Measurements from ENCODE around the gene ACBD6.
"Not testable (repeated sequence)": the region's sequence is repeated elsewhere in the genome, so short reads cannot be mapped to it uniquely, and the experiment has no call there.

Gene ACBD6

GRCh38 chr1:180482425-180483275 is 19.7 kb downstream of the ACBD6 start:
- H3K27ac ChIP-seq (ENCODE audit: low read depth, low read length): no peak overlapping the region

GRCh38 chr1:180470031-180470430 is 32.3 kb downstream of the ACBD6 start:
- Histone ChIP-seq H3K9me3 (ENCODE audit: low read length) (no peaks in the 10 kb centered on the region), H3K36me3 (ENCODE audit: insufficient read depth, low read length) (no peaks in the 10 kb centered on the region), H3K27ac (ENCODE audit: low read depth, low read length) (no peak overlapping the region), H3K9ac (ENCODE audit: low read length) (no peak overlapping the region), H3K27me3 (ENCODE audit: control insufficient read depth in 1 of 2, insufficient read depth in 2 of 2, low read length in 2 of 2) (no peaks in the 10 kb centered on the region), H3K4me1 (ENCODE audit: insufficient read depth, low read length) (no peaks in the 10 kb centered on the region), H3K4me3 (ENCODE audit: low read depth in 1 of 2, low read length in 2 of 2) (no peak overlapping the region)

More at GRCh38 chr1:180482425-180483275, 19.7 kb downstream of the ACBD6 start:
- Histone ChIP-seq H3K36me3 (ENCODE audit: insufficient read depth, low read length) (peaks cover 12% of the 10 kb centered on the region), H3K27me3 (ENCODE audit: control insufficient read depth in 1 of 2, insufficient read depth in 2 of 2, low read length in 2 of 2) (no peaks in the 10 kb centered on the region), H3K4me1 (ENCODE audit: insufficient read depth, low read length) (no peaks in the 10 kb centered on the region), H3K4me3 (ENCODE audit: low read depth in 1 of 2, low read length in 2 of 2) (no peak overlapping the region), H3K9me3 (ENCODE audit: low read length) (no peaks in the 10 kb centered on the region), H3K9ac (ENCODE audit: low read length) (no peak overlapping the region)

GRCh38 chr1:180468311-180468710 is 34.1 kb downstream of the ACBD6 start:
- Histone ChIP-seq H3K4me3 (ENCODE audit: low read depth in 1 of 2, low read length in 2 of 2) (no peak overlapping the region), H3K4me1 (ENCODE audit: insufficient read depth, low read length) (no peaks in the 10 kb centered on the region), H3K9ac (ENCODE audit: low read length) (no peak overlapping the region), H3K27me3 (ENCODE audit: control insufficient read depth in 1 of 2, insufficient read depth in 2 of 2, low read length in 2 of 2) (no peaks in the 10 kb centered on the region), H3K9me3 (ENCODE audit: low read length) (no peaks in the 10 kb centered on the region), H3K27ac (ENCODE audit: low read depth, low read length) (no peak overlapping the region), H3K36me3 (ENCODE audit: insufficient read depth, low read length) (no peaks in the 10 kb centered on the region)

GRCh38 chr1:180462102-180462501 is 40.3 kb downstream of the ACBD6 start:
- H3K9ac ChIP-seq (ENCODE audit: low read length): no peak overlapping the region
- no peaks in the 10 kb centered on the region for H3K27me3 ChIP-seq (ENCODE audit: control insufficient read depth in 1 of 2, insufficient read depth in 2 of 2, low read length in 2 of 2)
- no peaks in the 10 kb centered on the region for H3K4me1 ChIP-seq (ENCODE audit: insufficient read depth, low read length)
- H3K36me3 ChIP-seq (ENCODE audit: insufficient read depth, low read length): no peaks in the 10 kb centered on the region
- no peak overlapping the region for H3K4me3 ChIP-seq (ENCODE audit: low read depth in 1 of 2, low read length in 2 of 2)
- no peaks in the 10 kb centered on the region for H3K9me3 ChIP-seq (ENCODE audit: low read length)
- H3K27ac ChIP-seq (ENCODE audit: low read depth, low read length): no peak overlapping the region

- not testable (repeated sequence) for H3K4me3 ChIP-seq (ENCODE audit: low read depth in 1 of 2, low read length in 2 of 2); H3K27me3 ChIP-seq (ENCODE audit: control insufficient read depth in 1 of 2, insufficient read depth in 2 of 2, low read length in 2 of 2); H3K36me3 ChIP-seq (ENCODE audit: insufficient read depth, low read length); H3K9me3 ChIP-seq (ENCODE audit: low read length); H3K27ac ChIP-seq (ENCODE audit: low read depth, low read length); H3K4me1 ChIP-seq (ENCODE audit: insufficient read depth, low read length); H3K9ac ChIP-seq (ENCODE audit: low read length)
Observed at GRCh38 chr1:180461682-180462081, 40.7 kb downstream of the ACBD6 start.

- Histone ChIP-seq H3K27ac (ENCODE audit: low read depth, low read length) (no peak overlapping the region), H3K4me3 (ENCODE audit: low read depth in 1 of 2, low read length in 2 of 2) (no peak overlapping the region), H3K27me3 (ENCODE audit: control insufficient read depth in 1 of 2, insufficient read depth in 2 of 2, low read length in 2 of 2) (no peaks in the 10 kb centered on the region), H3K36me3 (ENCODE audit: insufficient read depth, low read length) (no peaks in the 10 kb centered on the region), H3K4me1 (ENCODE audit: insufficient read depth, low read length) (no peaks in the 10 kb centered on the region), H3K9me3 (ENCODE audit: low read length) (no peaks in the 10 kb centered on the region), H3K9ac (ENCODE audit: low read length) (no peak overlapping the region)
Observed at GRCh38 chr1:180458807-180459206, 43.6 kb downstream of the ACBD6 start.

GRCh38 chr1:180456191-180456590 is 46.2 kb downstream of the ACBD6 start:
- Histone ChIP-seq H3K9me3 (ENCODE audit: low read length) (no peaks in the 10 kb centered on the region), H3K9ac (ENCODE audit: low read length) (no peak overlapping the region), H3K27ac (ENCODE audit: low read depth, low read length) (no peak overlapping the region), H3K4me1 (ENCODE audit: insufficient read depth, low read length) (no peaks in the 10 kb centered on the region), H3K4me3 (ENCODE audit: low read depth in 1 of 2, low read length in 2 of 2) (no peak overlapping the region), H3K36me3 (ENCODE audit: insufficient read depth, low read length) (no peaks in the 10 kb centered on the region), H3K27me3 (ENCODE audit: control insufficient read depth in 1 of 2, insufficient read depth in 2 of 2, low read length in 2 of 2) (no peaks in the 10 kb centered on the region)

GRCh38 chr1:180451504-180451903 is 50.9 kb downstream of the ACBD6 start:
- H3K27me3 ChIP-seq (ENCODE audit: control insufficient read depth in 1 of 2, insufficient read depth in 2 of 2, low read length in 2 of 2): no peaks in the 10 kb centered on the region
- no peak overlapping the region for H3K4me3 ChIP-seq (ENCODE audit: low read depth in 1 of 2, low read length in 2 of 2)
- no peak overlapping the region for H3K9ac ChIP-seq (ENCODE audit: low read length)
- H3K4me1 ChIP-seq (ENCODE audit: insufficient read depth, low read length): no peaks in the 10 kb centered on the region
- no peak overlapping the region for H3K27ac ChIP-seq (ENCODE audit: low read depth, low read length)
- H3K9me3 ChIP-seq (ENCODE audit: low read length): no peaks in the 10 kb centered on the region
- no peaks in the 10 kb centered on the region for H3K36me3 ChIP-seq (ENCODE audit: insufficient read depth, low read length)

GRCh38 chr1:180444522-180444921 is 57.9 kb downstream of the ACBD6 start:
- H3K9ac ChIP-seq (ENCODE audit: low read length): no peak overlapping the region
- no peaks in the 10 kb centered on the region for H3K36me3 ChIP-seq (ENCODE audit: insufficient read depth, low read length)
- no peaks in the 10 kb centered on the region for H3K27me3 ChIP-seq (ENCODE audit: control insufficient read depth in 1 of 2, insufficient read depth in 2 of 2, low read length in 2 of 2)
- H3K9me3 ChIP-seq (ENCODE audit: low read length): no peaks in the 10 kb centered on the region
- no peak overlapping the region for H3K4me3 ChIP-seq (ENCODE audit: low read depth in 1 of 2, low read length in 2 of 2)
- H3K4me1 ChIP-seq (ENCODE audit: insufficient read depth, low read length): no peaks in the 10 kb centered on the region
- H3K27ac ChIP-seq (ENCODE audit: low read depth, low read length): no peak overlapping the region

GRCh38 chr1:180440335-180440734 is 62.0 kb downstream of the ACBD6 start:
- no peak overlapping the region for H3K9ac ChIP-seq (ENCODE audit: low read length)
- H3K4me1 ChIP-seq (ENCODE audit: insufficient read depth, low read length): no peaks in the 10 kb centered on the region
- no peaks in the 10 kb centered on the region for H3K9me3 ChIP-seq (ENCODE audit: low read length)
- H3K4me3 ChIP-seq (ENCODE audit: low read depth in 1 of 2, low read length in 2 of 2): no peak overlapping the region
- no peaks in the 10 kb centered on the region for H3K36me3 ChIP-seq (ENCODE audit: insufficient read depth, low read length)
- H3K27ac ChIP-seq (ENCODE audit: low read depth, low read length): no peak overlapping the region
- H3K27me3 ChIP-seq (ENCODE audit: control insufficient read depth in 1 of 2, insufficient read depth in 2 of 2, low read length in 2 of 2): no peaks in the 10 kb centered on the region

- no peak overlapping the region for H3K9ac ChIP-seq (ENCODE audit: low read length)
- H3K27ac ChIP-seq (ENCODE audit: low read depth, low read length): no peak overlapping the region
- H3K27me3 ChIP-seq (ENCODE audit: control insufficient read depth in 1 of 2, insufficient read depth in 2 of 2, low read length in 2 of 2): no peaks in the 10 kb centered on the region
- H3K4me1 ChIP-seq (ENCODE audit: insufficient read depth, low read length): no peaks in the 10 kb centered on the region
- H3K4me3 ChIP-seq (ENCODE audit: low read depth in 1 of 2, low read length in 2 of 2): no peak overlapping the region
- no peaks in the 10 kb centered on the region for H3K36me3 ChIP-seq (ENCODE audit: insufficient read depth, low read length)
- H3K9me3 ChIP-seq (ENCODE audit: low read length): no peaks in the 10 kb centered on the region
Observed at GRCh38 chr1:180435566-180435965, 66.8 kb downstream of the ACBD6 start.

- no peak overlapping the region for H3K4me3 ChIP-seq (ENCODE audit: low read depth in 1 of 2, low read length in 2 of 2)
- no peaks in the 10 kb centered on the region for H3K9me3 ChIP-seq (ENCODE audit: low read length)
- no peaks in the 10 kb centered on the region for H3K27me3 ChIP-seq (ENCODE audit: control insufficient read depth in 1 of 2, insufficient read depth in 2 of 2, low read length in 2 of 2)
- no peaks in the 10 kb centered on the region for H3K4me1 ChIP-seq (ENCODE audit: insufficient read depth, low read length)
- H3K36me3 ChIP-seq (ENCODE audit: insufficient read depth, low read length): no peaks in the 10 kb centered on the region
- H3K9ac ChIP-seq (ENCODE audit: low read length): no peak overlapping the region
- H3K27ac ChIP-seq (ENCODE audit: low read depth, low read length): no peak overlapping the region
Observed at GRCh38 chr1:180433873-180434272, 68.5 kb downstream of the ACBD6 start.
